HG03342 (cell line): ENCODE measurements around the gene LTBP2.
"Not testable (repeated sequence)": the region's sequence is repeated elsewhere in the genome, so short reads cannot be mapped to it uniquely, and the experiment has no call there.

Source experiments
- ATAC-seq: cut with Tn5 transposase; IDR thresholded peaks from one replicate; pipeline ENCODE4 v1.9.1; 2021; ENCODE audit warnings: mild to moderate bottlenecking, moderate library complexity; ENCODE audit not compliant: unreplicated experiment

Gene LTBP2

DNA sequence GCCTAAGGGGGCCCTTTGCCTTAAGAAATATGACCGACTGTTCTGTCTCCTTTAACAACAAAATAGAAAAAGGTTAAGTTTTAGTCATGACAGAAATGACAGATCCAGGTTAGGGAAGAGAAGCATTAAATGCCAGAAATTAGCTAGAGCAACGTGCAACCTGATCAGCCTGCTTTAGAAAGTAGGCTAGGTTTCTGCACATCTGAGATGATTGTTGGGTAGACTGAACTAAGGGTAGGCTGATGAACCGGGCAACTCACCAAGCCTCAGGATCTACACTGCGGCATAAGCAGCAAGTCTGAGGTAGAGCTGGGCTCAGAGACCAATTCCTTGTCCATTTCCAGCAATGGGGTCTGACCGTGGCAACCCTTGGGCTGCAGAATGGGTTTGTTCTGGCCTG is 148.3 kb downstream of the LTBP2 start:
- ATAC-seq = no peak

DNA sequence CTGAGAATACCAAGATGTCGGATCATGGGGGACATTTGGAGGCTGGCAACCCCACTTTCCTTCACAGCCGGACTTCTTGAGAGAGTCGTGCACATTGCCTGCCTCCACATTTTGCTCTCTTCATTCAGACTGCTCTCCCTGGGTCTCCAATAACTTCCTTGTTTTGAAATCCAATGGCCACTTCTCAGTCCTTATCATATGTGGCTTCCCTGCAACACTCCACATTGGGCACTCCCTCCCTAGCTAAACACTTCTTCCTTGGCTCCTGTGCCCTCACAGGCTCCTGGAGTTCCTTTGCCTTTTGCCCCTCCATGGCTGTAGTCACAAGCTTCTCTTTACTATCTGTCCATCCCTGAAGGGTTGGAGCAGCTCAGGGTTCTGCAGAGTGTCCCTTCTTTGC is 149.0 kb downstream of the LTBP2 start:
- ATAC-seq = no peak

DNA sequence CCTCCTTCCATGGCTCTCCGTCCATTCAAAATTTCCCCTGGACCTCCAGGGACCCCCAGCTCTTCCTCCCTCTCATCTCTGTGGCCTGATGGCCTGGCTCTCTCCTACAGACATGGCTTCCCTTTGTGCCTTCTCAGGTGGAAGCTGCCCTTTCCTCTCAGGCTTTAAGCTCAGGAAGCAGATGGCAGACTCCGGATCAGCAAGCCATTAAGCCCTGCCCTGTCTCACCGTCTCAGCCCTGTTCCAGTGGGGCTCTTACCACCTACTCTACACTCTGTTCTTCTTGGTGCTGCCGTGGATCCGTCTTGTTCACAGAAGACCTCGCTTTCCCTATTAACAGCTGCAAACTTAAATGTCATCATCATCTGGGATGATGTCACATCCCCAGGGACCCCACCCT is 152.1 kb downstream of the LTBP2 start:
- no peak for ATAC-seq

DNA sequence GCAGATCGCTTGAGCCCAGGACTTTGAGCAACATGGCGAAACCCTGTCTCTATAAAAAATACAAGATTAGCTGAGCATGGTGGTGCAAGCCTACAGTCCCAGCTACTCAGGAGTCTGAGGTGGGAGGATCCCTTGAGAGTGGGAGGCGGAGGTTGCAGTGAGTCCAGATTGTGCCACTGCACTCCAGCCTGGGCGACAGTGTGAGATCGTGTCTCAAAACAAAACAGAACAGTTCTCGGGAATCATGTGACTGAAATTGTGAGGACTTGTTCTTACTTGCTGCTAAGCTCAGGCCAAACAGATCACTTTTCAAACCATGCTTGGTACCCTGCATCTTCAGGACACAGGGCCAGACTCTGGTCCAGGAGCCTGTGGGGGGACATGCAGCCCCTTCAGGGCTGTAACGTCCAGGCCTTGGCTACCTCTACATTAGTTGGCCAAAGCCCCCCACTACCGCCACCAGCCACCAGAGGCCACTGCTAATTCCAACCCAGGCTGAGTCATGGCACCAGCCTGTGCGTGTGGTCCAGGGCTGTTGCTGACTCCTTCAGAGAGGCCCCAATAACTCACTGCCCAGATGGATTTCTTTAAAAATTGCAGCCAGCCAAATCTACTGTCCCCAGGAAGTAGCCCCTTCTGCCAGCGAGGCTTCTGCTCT is 152.6 kb downstream of the LTBP2 start:
- ATAC-seq = no peak

DNA sequence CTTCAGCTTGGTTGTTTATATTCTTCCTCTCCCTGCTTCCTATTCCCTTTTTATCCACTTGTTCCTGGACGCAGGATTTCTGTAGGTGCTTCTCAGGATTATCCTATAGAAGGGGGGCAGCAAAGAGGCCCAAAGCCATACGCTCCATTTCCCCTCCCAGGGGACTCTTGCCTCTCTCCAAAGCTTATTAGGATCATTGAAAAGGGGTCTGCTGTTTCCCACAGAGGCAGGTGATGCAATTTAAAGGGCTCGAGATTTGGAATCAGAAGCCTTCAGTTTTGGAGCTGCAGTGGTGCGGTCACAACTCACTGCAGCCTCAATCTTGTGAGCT is 154.5 kb downstream of the LTBP2 start:
- no peak for ATAC-seq

DNA sequence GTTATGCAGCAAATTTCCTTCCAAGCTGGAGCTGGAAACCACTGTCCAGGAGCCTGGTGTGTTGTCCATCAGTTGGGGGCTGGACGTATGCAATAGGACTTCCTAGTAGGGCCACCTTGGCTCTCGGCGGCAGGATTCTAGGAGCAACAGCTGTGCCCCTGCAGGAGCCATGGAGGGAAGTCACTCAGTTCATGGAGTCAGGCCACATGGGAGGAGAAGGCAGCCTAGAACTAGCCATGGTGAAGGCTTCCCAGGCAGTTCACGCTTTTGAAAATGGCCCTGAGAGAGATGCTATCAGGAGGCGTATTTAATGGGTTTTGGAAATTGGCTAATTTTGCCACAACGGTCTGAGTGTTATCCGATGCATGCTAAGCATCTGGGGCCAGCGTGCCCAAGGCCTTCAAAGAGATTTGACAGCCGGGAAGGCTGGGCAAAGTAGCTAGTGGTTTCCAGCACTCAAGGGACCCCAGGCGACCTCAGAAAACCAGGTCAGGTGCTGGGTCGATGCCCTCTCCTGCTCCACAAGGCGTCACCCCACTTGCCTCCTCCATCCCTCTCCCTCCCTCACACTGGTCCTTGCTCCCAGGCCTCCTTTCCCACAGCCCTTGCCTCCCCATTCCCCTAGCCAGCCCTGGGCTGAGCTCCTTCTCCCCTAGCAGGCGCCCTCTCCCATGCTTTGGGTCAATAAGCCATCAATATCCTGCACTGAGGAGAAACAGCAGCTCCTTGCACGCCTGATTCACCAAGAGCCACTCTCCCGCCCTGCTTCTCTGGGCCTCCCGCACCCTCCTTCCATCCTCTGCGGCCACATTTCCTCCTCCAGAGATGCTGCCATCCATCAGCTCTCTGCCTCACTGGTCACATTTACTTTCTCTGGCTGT is 155.1 kb downstream of the LTBP2 start:
- ATAC-seq = no peak

DNA sequence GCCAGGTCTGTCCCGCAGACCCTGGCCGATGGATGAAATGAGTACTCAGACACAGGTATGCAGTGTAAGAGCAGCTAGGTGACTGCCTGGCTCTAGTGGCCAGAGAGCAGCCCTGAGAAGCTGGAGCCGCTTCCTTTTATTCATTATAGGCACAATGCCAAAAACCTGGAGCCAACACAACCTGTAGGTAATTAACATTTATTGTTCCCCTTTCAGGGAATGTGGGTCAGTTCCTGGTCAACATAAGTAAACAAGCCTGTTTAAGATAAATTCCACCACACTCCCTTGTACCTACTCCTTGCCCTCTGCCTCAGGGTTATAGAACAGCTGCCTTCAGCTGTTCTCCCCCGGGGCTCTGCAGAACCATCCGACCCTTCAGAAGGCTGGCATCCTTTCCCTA is 157.6 kb downstream of the LTBP2 start:
- ATAC-seq = not testable (repeated sequence)
